HG03095 (cell line): Measurements from ENCODE around the gene ECT2.
"Not testable (repeated sequence)": the region's sequence is repeated elsewhere in the genome, so short reads cannot be mapped to it uniquely, and the experiment has no call there.

ENCODE experiments used
- ATAC-seq: cut with Tn5 transposase; IDR thresholded peaks from one replicate; pipeline ENCODE4 v1.9.1; 2021; ENCODE audit warnings: moderate library complexity; ENCODE audit not compliant: unreplicated experiment

The ECT2 gene

DNA sequence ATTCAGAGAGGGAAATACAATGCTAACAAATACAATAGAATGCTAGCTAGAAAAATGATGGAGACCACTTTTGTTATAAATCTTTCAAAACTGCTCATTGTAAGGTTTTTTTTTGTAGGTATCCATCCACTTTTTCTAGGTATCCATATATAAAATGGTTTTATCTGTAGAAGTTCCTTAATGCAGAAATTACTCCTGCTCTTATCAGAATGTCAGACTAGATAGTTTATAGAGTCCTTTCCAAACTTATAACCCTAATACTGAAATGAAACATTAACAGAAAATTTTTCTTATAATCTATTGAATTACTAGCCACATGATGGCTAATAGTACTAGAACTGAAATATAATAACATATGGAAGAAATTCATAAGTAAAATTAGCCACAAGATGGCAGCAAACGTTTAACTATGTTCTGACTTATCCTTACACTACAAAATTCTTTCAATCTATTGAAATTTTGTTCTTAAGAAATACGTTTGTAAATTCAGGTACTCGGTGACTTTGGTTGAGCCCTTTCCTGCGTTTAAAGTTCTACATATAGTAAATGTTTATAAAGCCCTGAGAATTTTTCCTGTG lies 58.5 kb downstream of the ECT2 start:
- ATAC-seq: no peak

DNA sequence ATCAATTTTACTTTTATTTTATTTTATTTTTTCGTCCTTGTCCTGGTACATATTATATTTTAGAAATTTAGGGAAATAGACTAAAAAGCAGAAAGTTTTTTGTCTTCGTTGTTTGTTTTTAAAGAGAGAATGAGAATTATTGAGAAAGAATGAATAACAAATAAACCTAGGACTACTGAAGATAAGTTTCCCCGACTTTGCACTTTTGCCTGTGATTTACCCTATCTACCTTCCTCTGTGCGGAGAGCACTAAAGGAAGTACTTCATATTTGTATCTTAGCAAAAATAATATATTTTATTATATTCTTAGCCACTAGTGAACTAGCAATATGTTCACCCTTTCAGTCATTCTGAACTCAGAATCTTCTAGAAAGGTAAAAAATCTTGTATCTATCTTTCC lies 60.6 kb downstream of the ECT2 start:
- ATAC-seq: no peak

DNA sequence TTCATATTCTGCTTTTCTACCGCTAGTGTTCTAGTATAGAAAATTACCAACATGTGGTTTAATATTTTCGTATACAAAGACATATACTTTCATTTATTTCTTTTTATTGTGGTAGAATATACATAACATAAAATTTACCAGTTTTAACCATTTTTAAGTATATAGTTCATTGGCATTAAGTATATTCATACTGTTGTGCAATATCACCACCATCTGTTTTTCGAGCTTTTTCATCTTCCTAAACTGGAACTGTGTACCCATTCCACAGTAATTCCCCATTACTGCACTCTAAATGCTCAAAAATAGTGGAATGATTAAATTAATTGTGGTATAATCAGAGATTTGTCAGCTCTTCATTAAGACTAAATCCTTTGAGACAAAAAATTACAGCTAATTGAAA lies 62.9 kb downstream of the ECT2 start:
- no peak for ATAC-seq

DNA sequence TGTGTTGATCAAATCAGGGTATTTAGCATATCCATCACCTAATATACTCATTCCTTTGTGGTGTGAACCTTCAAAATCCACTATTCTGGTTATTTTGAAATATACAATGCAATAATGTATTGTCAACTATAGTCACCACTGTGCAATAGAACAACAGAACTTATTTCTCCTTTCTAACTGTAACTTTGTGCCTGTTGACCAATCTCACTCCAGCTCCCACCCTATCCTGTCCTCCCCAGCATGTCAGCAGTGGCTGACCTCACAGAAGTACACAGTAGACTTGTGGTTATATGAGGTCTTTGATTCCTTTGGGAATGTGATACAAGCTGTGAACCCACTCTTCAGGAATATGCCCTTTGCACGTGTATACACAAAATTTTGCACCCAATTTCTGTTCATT lies 64.2 kb downstream of the ECT2 start:
- ATAC-seq: no peak

DNA sequence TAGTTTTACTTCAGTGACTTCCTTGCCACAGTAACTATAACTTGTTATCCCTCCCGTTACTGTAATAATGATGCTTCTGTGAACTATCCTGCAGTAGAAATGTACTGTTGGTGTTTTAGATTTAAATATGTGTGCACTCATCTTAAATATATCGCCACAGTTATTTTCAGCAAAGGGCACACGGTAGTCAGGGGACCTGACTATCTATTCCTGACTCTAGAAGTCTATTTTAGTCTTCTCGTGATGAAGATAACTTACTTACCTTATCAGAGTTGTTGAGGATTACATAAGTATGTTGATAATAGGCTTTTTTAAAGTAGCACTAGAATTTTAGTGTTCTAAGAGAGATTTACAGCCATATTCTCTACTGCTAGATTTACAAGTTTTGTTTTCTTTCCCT lies 65.3 kb downstream of the ECT2 start:
- ATAC-seq: no peak

DNA sequence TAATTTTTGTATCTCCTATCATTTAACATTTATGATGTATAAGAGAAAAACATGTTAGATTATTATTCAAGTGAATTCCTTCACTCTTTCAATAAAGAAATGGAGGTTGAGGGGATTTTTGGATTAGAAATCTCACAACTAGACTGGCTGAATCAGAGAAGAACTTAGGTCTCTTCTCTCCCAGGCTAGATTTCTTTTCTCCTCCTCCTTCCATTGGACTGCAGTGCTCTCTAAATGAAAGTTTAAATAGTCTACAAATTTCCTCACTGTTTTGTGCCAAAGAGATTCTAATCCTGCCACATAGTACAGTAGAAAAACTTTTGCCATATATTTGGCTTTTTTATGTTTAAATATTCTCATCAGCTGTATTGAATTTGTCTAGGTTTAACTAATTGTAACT lies 65.8 kb downstream of the ECT2 start:
- no peak for ATAC-seq

DNA sequence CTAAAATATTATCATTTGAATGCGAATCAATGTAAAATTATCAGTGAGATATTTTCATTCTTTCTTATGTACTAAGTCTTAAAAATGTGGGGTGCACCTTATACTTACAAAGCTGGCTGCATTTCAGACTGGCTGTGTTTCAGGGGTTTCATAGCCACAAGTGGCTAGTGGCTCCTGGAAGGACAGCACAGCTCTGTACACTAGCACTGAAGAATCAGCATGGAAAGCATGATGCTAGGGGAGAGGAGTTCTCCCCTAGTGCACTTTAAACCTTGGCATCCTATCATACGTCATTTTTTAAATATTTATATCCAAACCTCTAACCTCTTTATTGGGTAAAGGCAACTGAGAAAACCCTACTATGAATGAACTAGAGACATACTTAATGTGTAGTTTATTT lies 66.4 kb downstream of the ECT2 start:
- ATAC-seq: no peak

DNA sequence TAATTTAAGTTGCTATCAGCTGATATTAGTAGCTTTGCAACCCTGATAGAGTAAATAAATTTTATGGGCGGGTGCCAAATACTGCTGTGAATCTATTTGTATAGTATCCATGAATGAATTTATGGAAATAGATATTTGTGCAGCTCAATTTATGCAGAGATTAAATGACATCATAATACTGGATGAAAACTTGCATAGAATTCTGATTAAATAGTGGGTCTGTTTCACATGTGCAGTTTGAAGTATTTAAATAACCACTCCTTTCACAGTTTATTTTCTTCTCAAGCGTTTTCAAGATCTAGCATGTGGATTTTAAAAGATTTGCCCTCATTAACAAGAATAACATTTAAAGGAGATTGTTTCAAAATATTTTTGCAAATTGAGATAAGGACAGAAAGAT lies 70.0 kb downstream of the ECT2 start:
- no peak for ATAC-seq

DNA sequence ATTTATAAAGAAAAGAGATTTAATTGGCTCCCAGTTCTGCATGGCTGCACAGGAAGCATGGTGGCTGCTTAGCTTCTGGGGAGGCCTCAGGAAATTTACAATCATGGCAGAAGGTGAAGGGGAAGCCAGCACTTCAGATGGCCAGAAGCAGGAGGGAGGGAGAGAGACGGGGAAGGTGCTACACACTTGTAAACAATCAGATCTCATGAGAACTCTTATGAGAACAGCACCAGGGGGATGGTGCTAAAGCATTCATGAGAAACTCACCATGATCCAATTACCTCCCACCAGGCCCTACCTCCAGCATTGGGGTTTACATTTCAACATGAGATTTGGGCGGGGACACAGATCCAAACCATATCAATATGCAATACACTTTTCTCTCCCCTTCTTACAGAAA lies 73.7 kb downstream of the ECT2 start:
- no peak for ATAC-seq

DNA sequence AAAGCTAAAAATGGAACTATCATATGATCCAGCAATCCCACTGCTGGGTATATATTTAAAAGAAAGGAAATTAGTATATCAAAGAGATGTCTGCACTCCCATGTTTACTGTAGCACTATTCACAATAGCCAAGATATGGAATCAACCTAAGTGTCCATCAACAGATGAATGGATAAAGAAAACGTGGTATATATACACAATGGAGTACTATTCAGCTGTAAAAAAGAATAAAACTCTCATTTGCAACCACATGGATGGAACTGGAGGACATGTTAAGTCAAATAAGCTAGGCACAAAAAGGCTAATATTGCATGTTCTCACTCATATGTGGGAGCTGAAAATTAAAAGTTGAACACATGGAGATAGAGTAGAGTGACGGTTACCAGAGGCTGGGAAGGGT lies 76.7 kb downstream of the ECT2 start:
- not testable (repeated sequence) for ATAC-seq

DNA sequence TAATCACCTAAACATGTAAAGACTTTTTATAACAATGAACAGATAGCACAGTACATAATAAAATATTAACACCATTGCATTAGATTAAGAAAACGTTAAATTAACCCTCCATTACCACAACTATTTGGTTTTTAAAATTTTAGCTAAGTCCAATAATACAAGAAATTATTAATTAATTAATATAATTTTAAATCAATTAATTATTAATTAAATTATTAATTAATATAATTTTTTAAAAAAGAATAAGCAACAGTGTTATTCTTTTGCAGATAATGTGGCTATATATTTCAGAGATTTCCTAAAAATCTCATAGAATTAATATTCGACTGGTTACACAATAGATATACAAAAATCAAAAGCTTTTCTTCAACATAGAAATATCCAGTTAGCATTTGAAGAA lies 82.5 kb downstream of the ECT2 start:
- no peak for ATAC-seq

DNA sequence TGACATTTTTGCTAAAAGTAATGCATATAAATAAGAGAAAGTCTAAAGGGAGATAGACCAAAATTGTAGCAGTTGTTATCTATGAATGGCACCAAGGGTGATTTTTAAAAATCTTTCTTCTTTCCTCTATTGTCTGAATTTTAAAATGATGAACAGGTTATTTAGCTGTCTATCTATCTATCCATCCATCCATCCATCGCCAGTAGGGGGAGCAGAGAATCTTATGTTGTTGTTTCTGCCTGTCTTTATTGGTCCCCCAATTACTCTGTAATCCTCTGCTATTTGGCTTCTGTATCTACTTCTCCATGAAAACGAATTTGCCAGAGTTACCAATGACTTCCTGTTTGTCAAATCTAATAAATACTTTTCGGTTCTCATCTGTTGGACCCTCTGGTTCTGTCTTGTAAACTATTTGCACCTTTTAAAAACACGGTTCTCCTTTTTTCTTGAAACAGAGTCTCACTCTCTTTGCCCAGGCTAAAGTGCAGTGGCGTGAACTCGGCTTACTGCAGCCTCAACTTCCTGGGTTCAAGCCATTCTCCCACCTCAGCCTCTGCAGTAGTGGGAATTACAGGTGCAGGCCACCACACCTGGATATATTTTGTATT lies 86.0 kb downstream of the ECT2 start:
- no peak for ATAC-seq

DNA sequence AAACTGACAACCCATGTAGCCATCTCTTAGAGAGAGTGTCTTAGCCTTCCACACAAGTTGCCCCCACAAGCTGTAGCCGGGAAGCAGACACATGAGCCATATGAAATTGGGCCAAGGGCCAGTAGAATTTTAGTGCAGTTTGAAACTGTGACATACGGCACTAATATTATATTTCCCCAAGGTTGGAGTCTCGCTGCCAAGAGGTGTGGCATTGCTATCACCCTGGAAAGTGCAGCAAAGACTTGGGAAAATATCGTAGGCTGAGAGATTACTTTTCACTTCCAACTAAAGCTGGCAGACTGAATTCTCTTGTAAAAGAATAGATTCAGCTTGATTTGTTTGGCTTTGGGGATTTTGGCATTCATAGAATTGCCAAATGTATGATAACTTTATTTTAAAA lies 89.2 kb downstream of the ECT2 start:
- ATAC-seq: no peak

DNA sequence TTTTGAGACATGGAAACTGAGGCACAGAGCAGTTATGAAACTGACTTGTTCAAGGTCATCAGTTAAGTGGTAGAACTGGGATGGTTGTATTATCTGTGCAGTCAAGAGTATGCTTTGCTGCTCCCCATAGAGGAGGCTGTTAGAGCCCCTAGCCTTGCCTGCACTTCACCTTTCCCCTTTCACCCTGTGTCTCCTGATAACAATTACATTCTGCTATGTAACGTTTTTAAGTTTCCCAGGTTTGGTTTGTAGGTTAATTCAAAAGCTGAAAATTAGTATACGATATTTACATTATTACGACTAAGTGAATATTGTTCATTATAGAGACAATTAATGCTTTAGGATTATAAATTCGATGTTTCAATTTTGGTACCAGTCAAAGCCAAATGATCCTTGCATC lies 89.9 kb downstream of the ECT2 start:
- no peak for ATAC-seq

DNA sequence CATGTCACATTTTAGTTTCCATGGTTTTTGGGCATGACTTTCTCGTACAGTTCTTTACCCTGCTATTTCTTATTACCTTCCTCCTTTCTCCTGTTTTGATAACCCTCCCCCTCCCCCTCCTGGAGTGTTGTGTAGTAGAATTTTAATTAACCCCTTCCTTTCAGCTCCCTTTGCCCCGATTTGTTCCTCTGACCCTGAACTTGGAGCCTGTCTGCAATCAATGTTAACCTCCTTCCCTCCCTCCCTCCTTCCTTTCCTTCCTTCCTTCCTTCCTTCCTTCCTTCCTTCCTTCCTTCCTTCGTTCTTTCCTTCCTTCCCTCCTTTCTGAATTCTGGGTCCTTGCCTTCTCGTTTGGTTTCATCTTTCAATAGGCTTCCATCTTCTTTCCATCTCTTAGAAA lies 90.4 kb downstream of the ECT2 start:
- ATAC-seq: no peak

DNA sequence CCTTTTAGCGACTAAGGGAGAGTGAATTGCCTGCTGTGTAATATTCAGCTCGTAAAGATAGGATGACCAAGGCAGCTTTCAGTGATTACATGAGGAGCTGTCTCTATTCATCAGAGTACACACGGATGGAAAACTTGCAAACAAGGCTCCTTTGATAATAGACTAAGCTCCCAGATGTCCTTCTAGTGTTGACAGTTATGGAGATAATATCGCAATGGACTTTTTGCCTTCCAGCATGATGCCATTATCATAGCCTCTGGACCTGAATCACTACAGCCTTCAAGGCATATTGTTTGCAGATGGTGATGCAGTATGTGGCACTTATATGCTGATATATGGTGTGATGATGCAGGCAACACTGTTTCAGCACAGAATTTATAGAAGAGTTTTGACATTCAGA lies 93.9 kb downstream of the ECT2 start:
- no peak for ATAC-seq

DNA sequence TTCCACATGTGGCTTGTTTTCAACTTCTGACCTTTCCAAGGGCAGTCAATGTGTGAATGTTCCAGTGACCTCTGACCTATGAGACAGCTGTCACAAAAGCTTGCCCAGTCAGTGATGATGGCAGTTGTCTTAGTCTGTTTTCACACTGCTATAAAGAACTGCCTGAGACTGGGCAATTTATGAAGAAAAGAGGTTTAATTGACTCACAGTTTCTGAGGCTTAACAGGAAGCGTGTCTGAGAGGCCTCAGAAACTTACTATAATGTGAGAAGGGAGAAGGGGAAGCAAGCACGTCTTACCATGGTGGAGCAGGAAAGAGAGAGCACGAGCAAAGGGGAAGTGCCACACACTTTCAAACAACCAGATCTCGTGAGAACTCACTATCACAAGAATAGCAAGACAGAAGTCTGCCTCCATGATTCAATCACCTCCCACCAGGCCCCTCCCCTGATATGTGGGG lies 95.6 kb downstream of the ECT2 start:
- peak; percentile 59 for ATAC-seq

DNA sequence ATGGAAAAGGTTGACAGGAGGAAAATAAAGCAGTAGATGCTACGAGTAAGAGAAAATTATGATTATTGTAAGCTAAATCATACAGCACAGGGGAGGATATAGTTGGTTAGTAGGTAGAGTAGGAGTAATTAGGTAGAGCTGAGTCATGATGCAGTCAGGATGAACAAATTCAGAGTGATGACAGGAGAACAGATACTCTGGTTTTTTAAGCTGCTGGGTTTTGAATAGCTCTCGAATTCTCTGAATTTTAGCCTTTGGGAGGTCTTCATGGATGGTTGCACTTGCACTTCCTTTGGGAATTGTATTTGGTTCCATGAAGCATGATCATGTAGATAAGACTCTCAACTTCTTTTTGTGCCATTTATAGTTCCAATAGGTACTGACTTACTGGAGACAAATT lies 96.2 kb downstream of the ECT2 start:
- no peak for ATAC-seq

DNA sequence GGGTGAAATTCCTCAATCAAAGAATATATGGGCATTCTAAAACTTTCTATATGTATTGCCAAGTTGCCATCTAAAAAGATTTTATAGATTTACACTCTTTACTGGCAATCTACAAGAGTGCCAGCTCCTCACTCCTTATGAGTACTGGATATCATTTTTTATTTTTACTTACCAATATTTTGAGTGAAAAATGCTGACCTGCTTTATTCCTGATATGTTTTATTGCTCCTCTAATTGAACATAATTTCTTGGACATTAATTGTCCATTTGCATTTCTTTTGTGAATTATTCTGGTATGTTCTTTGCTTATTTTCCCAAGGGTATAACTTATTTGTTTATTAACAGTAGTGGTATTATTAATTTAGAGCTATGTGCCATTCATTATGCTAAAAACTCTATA lies 96.8 kb downstream of the ECT2 start:
- no peak for ATAC-seq

DNA sequence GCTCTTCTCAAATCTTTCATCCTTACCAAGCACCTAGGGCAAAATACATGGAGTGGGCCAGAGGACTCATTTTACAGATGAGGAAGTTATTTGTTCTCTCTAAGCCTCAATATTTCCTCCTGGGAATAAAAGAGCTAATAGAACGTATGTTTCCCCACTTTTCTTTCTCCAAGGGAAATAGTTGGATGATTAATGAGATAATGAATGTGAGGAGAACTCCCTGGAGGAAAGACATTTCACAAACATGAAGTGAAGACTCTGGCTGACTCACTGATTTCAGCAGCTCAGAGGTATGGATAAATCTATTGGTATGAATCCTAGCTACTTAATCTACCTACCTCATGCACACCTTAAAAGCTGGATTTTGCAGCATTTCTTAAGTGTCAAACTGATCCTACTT lies 98.4 kb downstream of the ECT2 start:
- ATAC-seq: no peak

DNA sequence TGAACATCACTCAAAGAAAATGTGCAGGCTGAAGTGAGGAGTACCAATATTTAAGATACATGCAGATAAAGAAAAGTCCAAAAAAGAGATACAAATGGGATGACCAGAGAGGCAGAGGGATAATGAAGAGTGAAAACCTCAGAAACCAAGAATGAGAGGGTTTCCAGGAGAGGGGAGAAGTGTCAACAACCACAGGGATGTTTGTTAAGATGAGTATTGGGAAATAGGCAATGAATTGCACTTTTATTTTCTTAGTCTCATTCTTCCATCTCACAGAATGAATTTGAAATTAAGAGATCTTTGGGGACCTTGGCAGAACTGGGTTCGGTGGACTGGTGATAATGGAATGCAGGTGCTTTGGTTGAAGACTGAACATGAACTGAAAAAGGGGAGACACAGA lies 102.5 kb downstream of the ECT2 start:
- ATAC-seq: no peak

DNA sequence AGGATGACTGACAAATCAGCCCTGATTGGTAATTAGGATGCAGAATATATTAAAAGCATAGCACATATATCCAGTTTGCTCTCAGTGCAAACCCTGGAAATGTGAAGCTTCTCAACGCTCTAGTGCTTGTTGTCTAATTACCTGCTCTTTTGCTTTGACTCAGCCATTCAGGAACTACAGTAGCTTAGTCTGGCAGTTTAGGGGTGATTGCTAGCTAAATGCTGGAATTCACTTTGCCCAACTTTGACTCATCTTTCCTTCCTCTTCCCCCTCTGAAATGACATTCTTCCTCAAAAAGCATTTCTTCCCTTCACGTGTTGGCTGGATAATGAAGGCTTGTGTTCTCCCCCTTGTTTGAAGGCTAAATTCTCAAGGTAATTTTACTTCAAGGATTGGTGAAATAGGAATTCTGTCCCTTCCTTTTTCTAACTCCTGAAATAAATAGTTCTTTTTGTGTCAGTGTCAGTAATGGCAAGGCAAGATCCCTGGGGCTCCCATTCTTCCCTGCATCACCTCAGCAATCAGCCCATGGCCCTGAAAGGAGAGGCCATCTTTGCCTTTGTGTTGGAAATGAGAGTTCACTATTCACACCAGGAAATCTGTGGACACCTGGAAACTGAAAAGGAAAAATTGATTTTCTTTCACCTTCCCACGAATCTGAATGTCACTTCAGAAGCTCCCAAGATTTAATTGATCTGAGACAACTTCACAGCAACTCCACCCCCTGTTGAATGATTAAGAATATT lies 103.6 kb downstream of the ECT2 start:
- ATAC-seq: no peak

DNA sequence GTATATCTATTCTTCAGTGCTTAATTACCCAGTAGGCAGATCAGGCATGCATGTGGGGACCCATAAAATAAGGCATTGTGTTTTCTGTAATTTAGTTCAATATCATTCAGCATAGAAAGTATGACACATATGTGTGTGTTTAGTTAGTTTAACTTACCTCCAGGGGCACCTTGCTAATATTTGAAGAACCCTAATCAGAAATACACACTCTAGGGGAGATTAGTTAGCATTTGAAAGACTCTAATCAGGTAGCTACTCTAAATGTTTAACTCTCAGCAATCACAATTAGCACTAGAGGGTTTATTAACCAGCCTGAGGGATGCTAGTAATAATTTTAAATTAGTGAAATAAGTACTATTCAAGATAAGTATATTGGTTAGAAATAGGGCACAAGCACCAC lies 104.5 kb downstream of the ECT2 start:
- no peak for ATAC-seq
